MM.1S (cell line): ENCODE data around the gene BANP.

Experiments used
- DNase-seq: peaks from one replicate; pipeline ENCODE4 v3.0.0-alpha.2; 2015
- H2AFZ ChIP-seq: fragments of 300-600 bp; sonication (generic); 2 replicates; pipeline ENCODE4 v1.6.0; 2016; ENCODE audit warnings: antibody characterized with exemption, low read length
- H3F3A ChIP-seq: fragments of 300-600 bp; sonication (generic); 2 replicates; pipeline ENCODE4 v1.6.1; 2016; ENCODE audit warnings: mild to moderate bottlenecking, antibody characterized with exemption, low read length, moderate library complexity, mixed read lengths; ENCODE audit not compliant: insufficient read depth
- H3K27ac ChIP-seq: fragments of 300-600 bp; sonication (generic); 2 replicates; pipeline ENCODE4 v1.5.1; 2016; ENCODE audit warnings: mild to moderate bottlenecking, low read length
- H3K27me3 ChIP-seq: fragments of 300-600 bp; sonication (generic); replicated peaks from 2 replicates; pipeline ENCODE4 v1.6.0; 2016; ENCODE audit warnings: low read length; ENCODE audit not compliant: insufficient read depth
- H3K36me3 ChIP-seq: fragments of 300-600 bp; sonication (generic); replicated peaks from 2 replicates; pipeline ENCODE4 v1.6.1; 2016; ENCODE audit warnings: mild to moderate bottlenecking, low read length, mixed read lengths; ENCODE audit not compliant: insufficient read depth
- H3K4me1 ChIP-seq: fragments of 300-600 bp; sonication (generic); 2 replicates; pipeline ENCODE4 v1.6.1; 2016; ENCODE audit warnings: low read length, mixed read lengths
- H3K4me2 ChIP-seq: fragments of 300-600 bp; sonication (generic); 2 replicates; pipeline ENCODE4 v1.6.0; 2016; ENCODE audit warnings: low read depth, low read length
- H3K4me3 ChIP-seq: fragments of 300-600 bp; sonication (generic); 2 replicates; pipeline ENCODE4 v1.5.1; 2016; ENCODE audit warnings: low read length, mixed read lengths
- H3K79me2 ChIP-seq: fragments of 300-600 bp; sonication (generic); 2 replicates; pipeline ENCODE4 v1.6.1; 2016; ENCODE audit warnings: mixed run types, low read length, mixed read lengths
- H3K9ac ChIP-seq: fragments of 300-600 bp; sonication (generic); 2 replicates; pipeline ENCODE4 v1.6.1; 2016; ENCODE audit warnings: low read length, mixed read lengths
- H3K9me2 ChIP-seq: fragments of 300-600 bp; sonication (generic); replicated peaks from 2 replicates; pipeline ENCODE4 v1.6.1; 2016; ENCODE audit warnings: mild to moderate bottlenecking, low read length, mixed read lengths; ENCODE audit not compliant: insufficient read depth
- H3K9me3 ChIP-seq: fragments of 300-600 bp; sonication (generic); replicated peaks from 2 replicates; pipeline ENCODE4 v1.6.1; 2016; ENCODE audit warnings: mild to moderate bottlenecking, low read length, mixed read lengths; ENCODE audit not compliant: insufficient read depth
- H4K20me1 ChIP-seq: fragments of 300-600 bp; sonication (generic); 2 replicates; pipeline ENCODE4 v1.6.1; 2016; ENCODE audit warnings: mild to moderate bottlenecking, low read length, moderate library complexity, mixed read lengths; ENCODE audit not compliant: insufficient read depth
- CTCF ChIP-seq: fragments of 300-600 bp; sonication (generic); IDR thresholded peaks from 2 replicates; pipeline ENCODE4 v1.5.1; 2016; ENCODE audit warnings: antibody characterized with exemption, low read length, mixed read lengths
- EZH2 ChIP-seq: fragments of 300-600 bp; sonication (generic); optimal IDR thresholded peaks from 2 replicates; pipeline ENCODE3; 2017; ENCODE audit warnings: low read depth, mild to moderate bottlenecking, antibody characterized with exemption, low read length, mixed read lengths
- EZH2phosphoT487 ChIP-seq: fragments of 300-600 bp; sonication (generic); IDR thresholded peaks from 2 replicates; pipeline ENCODE4 v1.6.1; 2018; ENCODE audit warnings: antibody characterized with exemption, low read length

The BANP gene

DNA sequence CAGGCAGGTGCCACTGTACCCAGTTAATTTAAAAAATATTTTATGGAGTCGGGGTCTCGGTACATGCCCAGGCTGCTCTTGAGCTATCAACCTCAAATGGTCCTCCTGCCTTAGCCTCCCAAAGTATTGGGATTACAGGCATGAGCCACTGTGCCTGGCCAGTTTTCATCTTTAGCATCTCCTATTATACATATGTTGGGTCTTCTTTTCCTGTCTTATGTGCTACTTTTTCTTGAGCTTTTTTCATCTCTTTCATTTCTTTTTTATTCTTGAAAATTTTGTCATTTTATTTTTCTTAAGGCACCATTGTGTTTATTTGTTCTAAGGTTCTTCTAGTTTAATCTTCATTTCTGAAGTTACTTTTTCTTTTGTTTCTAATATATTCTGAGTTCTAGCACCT is 20.7 kb downstream of the BANP start:
- TF ChIP-seq EZH2phosphoT487 (no peak), CTCF (no peak), EZH2 (no peak)
- H3K27ac ChIP-seq: no peak overlapping the region
- H3K4me1 ChIP-seq: no peaks in the 10 kb centered on the region
- peaks cover 65% of the 10 kb centered on the region for H3K79me2 ChIP-seq
- H3K36me3 ChIP-seq: no peaks in the 10 kb centered on the region
- H3K4me2 ChIP-seq: no peak overlapping the region
- no peaks in the 10 kb centered on the region for H3K9me3 ChIP-seq
- no peak overlapping the region for H2AFZ ChIP-seq
- H3K9ac ChIP-seq: no peak overlapping the region
- no peaks in the 10 kb centered on the region for H4K20me1 ChIP-seq
- H3K27me3 ChIP-seq: no peaks in the 10 kb centered on the region
- no peaks in the 10 kb centered on the region for H3F3A ChIP-seq
- no peak overlapping the region for H3K4me3 ChIP-seq
- H3K9me2 ChIP-seq: no peaks in the 10 kb centered on the region
- DNase-seq: no peak

GRCh38 chr16:87973717-87974116 is 22.5 kb downstream of the BANP start:
- no peak overlapping the region for H3K4me3 ChIP-seq
- no peak overlapping the region for H3K9ac ChIP-seq
- H3K9me3 ChIP-seq: no peaks in the 10 kb centered on the region
- H3K27me3 ChIP-seq: no peaks in the 10 kb centered on the region
- no peak for TF ChIP-seq EZH2phosphoT487
- no peak for TF ChIP-seq CTCF
- TF ChIP-seq EZH2: no peak
- no peak overlapping the region for H3K4me2 ChIP-seq
- no peak for DNase-seq
- no peak overlapping the region for H3K27ac ChIP-seq
- H2AFZ ChIP-seq: no peak overlapping the region
- no peaks in the 10 kb centered on the region for H4K20me1 ChIP-seq
- no peaks in the 10 kb centered on the region for H3K4me1 ChIP-seq
- H3K36me3 ChIP-seq: no peaks in the 10 kb centered on the region
- peaks cover 59% of the 10 kb centered on the region for H3K79me2 ChIP-seq
- H3F3A ChIP-seq: no peaks in the 10 kb centered on the region
- H3K9me2 ChIP-seq: no peaks in the 10 kb centered on the region

DNA sequence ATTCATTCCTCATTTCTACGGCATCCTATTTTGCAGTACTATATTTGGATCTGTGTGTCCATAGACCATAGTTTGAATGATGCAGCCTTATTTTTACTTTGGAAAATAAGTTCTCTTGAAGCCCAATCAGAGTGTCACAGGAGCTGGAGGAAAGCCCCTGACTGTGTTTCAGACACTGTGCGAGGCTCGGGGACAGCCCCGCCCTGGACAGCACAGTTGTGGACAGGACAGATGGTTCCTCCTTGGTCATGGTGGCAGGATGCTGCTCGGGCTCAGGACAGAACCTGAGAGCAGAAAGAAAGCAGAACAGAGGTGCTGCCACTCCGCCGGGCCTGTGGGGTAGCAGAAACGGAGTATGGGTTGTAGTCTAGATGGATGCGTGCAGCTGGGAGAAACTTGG is 22.9 kb downstream of the BANP start:
- Histone ChIP-seq H3F3A (no peaks in the 10 kb centered on the region), H3K27me3 (no peaks in the 10 kb centered on the region), H3K9me2 (no peaks in the 10 kb centered on the region), H2AFZ (no peak overlapping the region), H3K4me1 (no peaks in the 10 kb centered on the region), H3K4me3 (no peak overlapping the region), H3K9ac (no peak overlapping the region), H3K9me3 (no peaks in the 10 kb centered on the region), H3K27ac (no peak overlapping the region), H3K36me3 (no peaks in the 10 kb centered on the region), H3K79me2 (peaks cover 55% of the 10 kb centered on the region), H4K20me1 (no peaks in the 10 kb centered on the region), H3K4me2 (no peak overlapping the region)
- TF ChIP-seq EZH2 (no peak), EZH2phosphoT487 (no peak), CTCF (no peak)
- DNase-seq: no peak

GRCh38 chr16:87976665-87977064 is 25.4 kb downstream of the BANP start:
- Histone ChIP-seq H3K9me2 (no peaks in the 10 kb centered on the region), H2AFZ (no peak overlapping the region), H3K4me3 (no peak overlapping the region), H4K20me1 (no peaks in the 10 kb centered on the region), H3K9ac (no peak overlapping the region), H3K36me3 (no peaks in the 10 kb centered on the region), H3K4me1 (no peaks in the 10 kb centered on the region), H3K9me3 (no peaks in the 10 kb centered on the region), H3K4me2 (no peak overlapping the region), H3K79me2 (peaks cover 34% of the 10 kb centered on the region), H3K27ac (no peak overlapping the region), H3K27me3 (no peaks in the 10 kb centered on the region), H3F3A (no peaks in the 10 kb centered on the region)
- DNase-seq: no peak
- no peak for TF ChIP-seq EZH2
- no peak for TF ChIP-seq EZH2phosphoT487
- no peak for TF ChIP-seq CTCF
